GM12878 (cell line): ENCODE data around the gene TRPC3. TPM values are rescaled to one million over a fixed set of nuclear protein-coding genes. Genes with fewer than 3 reads are reported as not detected.

Experiments used
- ATF7 ChIP-seq: fragments of 450-650 bp; IDR thresholded peaks from 2 replicates; pipeline ENCODE4 v1.6.1; 2016; ENCODE audit warnings: low read depth, mild to moderate bottlenecking
- CBX5 ChIP-seq: sonication (generic); IDR thresholded peaks from 2 replicates; pipeline ENCODE4 v1.6.1; 2016; ENCODE audit warnings: low read depth, moderate library complexity, mild to moderate bottlenecking, inconsistent platforms
- CHD4 ChIP-seq: fragments of 200-600 bp; sonication (generic); IDR thresholded peaks from 2 replicates; pipeline ENCODE4 v1.6.1; 2016; ENCODE audit warnings: mild to moderate bottlenecking
- CTCF ChIP-seq, 3 experiments: IDR thresholded peaks in 2 of 3; conservative IDR thresholded peaks in 1 of 3; 2 replicates each; pipeline ENCODE4 v1.5.1; 2011; ENCODE audit warnings: low read depth in 3 of 3, low read length in 3 of 3, mild to moderate bottlenecking in 3 of 3, control low read depth in 2 of 3, moderate library complexity in 2 of 3, inconsistent platforms in 1 of 3, mixed read lengths in 1 of 3; ENCODE audit not compliant: control insufficient read depth in 2 of 3, insufficient read depth in 1 of 3; ENCODE audit errors: extremely low read depth in 1 of 3
- DPF2 ChIP-seq: fragments of 450-650 bp; IDR thresholded peaks from 2 replicates; pipeline ENCODE4 v1.6.1; 2017; ENCODE audit warnings: mild to moderate bottlenecking
- EP300 ChIP-seq, 2 experiments: fragments of 150-350 bp in 1 of 2; IDR thresholded peaks; 2 replicates each; pipeline ENCODE4 v1.6.1; 2011 to 2012; ENCODE audit warnings: low read depth in 2 of 2, low read length in 2 of 2, borderline replicate concordance in 1 of 2, improper control_type of control experiment in 1 of 2, inconsistent platforms in 1 of 2; ENCODE audit not compliant: control insufficient read depth in 1 of 2
- JUND ChIP-seq: IDR thresholded peaks from 2 replicates; pipeline ENCODE4 v1.6.1; 2012; ENCODE audit warnings: low read depth, mild to moderate bottlenecking, low read length, improper control_type of control experiment, moderate library complexity
- KDM1A ChIP-seq: fragments of 200-600 bp; sonication (generic); IDR thresholded peaks from 2 replicates; pipeline ENCODE4 v1.6.1; 2016; ENCODE audit warnings: borderline replicate concordance
- LARP7 ChIP-seq: fragments of 450-650 bp; IDR thresholded peaks from 2 replicates; pipeline ENCODE4 v1.6.1; 2017; ENCODE audit warnings: mild to moderate bottlenecking
- NFYB ChIP-seq: IDR thresholded peaks from 2 replicates; pipeline ENCODE4 v1.6.1; 2011; ENCODE audit warnings: low read depth, mild to moderate bottlenecking, low read length, improper control_type of control experiment, moderate library complexity; ENCODE audit not compliant: insufficient read depth
- NR2F1 ChIP-seq: fragments of 450-650 bp; conservative IDR thresholded peaks from 2 replicates; pipeline ENCODE4 v1.6.1; 2017; ENCODE audit warnings: mild to moderate bottlenecking
- PKNOX1 ChIP-seq: fragments of 450-650 bp; IDR thresholded peaks from 2 replicates; pipeline ENCODE4 v1.6.1; 2016; ENCODE audit warnings: mild to moderate bottlenecking
- PRDM15 ChIP-seq: fragments of 450-650 bp; formaldehyde crosslinking; IDR thresholded peaks from 2 replicates; pipeline ENCODE4 v1.4.0; 2020; ENCODE audit warnings: mild to moderate bottlenecking, moderate library complexity
- RAD21 ChIP-seq: IDR thresholded peaks from 2 replicates; pipeline ENCODE4 v1.6.1; 2011; ENCODE audit warnings: mild to moderate bottlenecking, low read depth, low read length, moderate library complexity; ENCODE audit not compliant: insufficient read depth
- RCOR1 ChIP-seq: conservative IDR thresholded peaks from 2 replicates; pipeline ENCODE4 v1.6.1; 2012; ENCODE audit warnings: low read depth, low read length, improper control_type of control experiment
- RELA ChIP-seq: fragments of 450-650 bp; IDR thresholded peaks from 2 replicates; pipeline ENCODE4 v1.8.0; 2014; ENCODE audit warnings: borderline replicate concordance; ENCODE audit not compliant: partially characterized antibody
- SMARCA5 ChIP-seq: fragments of 450-650 bp; IDR thresholded peaks from 2 replicates; pipeline ENCODE4 v1.6.1; 2017; ENCODE audit warnings: mild to moderate bottlenecking
- SUPT20H ChIP-seq: IDR thresholded peaks from 2 replicates; pipeline ENCODE4 v1.6.1; 2011; ENCODE audit warnings: low read depth, mild to moderate bottlenecking, low read length, moderate library complexity, borderline replicate concordance; ENCODE audit not compliant: control insufficient read depth
- TCF12 ChIP-seq: IDR thresholded peaks from 2 replicates; pipeline ENCODE4 v1.6.1; 2011; ENCODE audit warnings: low read depth, mild to moderate bottlenecking, low read length
- YY1 ChIP-seq: IDR thresholded peaks from 2 replicates; pipeline ENCODE4 v1.6.1; 2011; ENCODE audit warnings: low read depth, mild to moderate bottlenecking, low read length
- ZNF207 ChIP-seq: fragments of 450-650 bp; IDR thresholded peaks from 2 replicates; pipeline ENCODE4 v1.6.1; 2014; ENCODE audit warnings: antibody characterized with exemption, mild to moderate bottlenecking, borderline replicate concordance
- ZNF24 ChIP-seq: fragments of 450-650 bp; IDR thresholded peaks from 2 replicates; pipeline ENCODE4 v1.6.1; 2017; ENCODE audit warnings: antibody characterized with exemption, mild to moderate bottlenecking
- ZSCAN29 ChIP-seq: fragments of 450-650 bp; IDR thresholded peaks from 2 replicates; pipeline ENCODE4 v1.6.1; 2017; ENCODE audit warnings: mild to moderate bottlenecking, moderate library complexity
- polyA plus RNA-seq, 11 experiments: library from polyadenylated mRNA; depleted of rRNA in 4 of 11; unstranded in 6 of 11; stranded (reverse) in 5 of 11; fragments of >200 nt; fragmentation: Nextera tagmentation in 4 of 11; fragmentation: Illumina TruSeq in 1 of 11; extraction: Ambion mirVana in 4 of 11; extraction: Trizol in 1 of 11; gene quantifications; 1 replicate in 1 of 11; 2 replicates in 10 of 11; pipeline versions ENCODE4 v1.2.1 to v1.2.3, GENCODE V29; 2011 to 2016; ENCODE audit warnings: inconsistent platforms in 2 of 11, missing spikeins in 2 of 11, low read depth in 1 of 11
- total RNA-seq, 4 experiments: library from RNA; depleted of rRNA in 3 of 4; stranded (reverse); fragments of >200 nt in 3 of 4; fragmentation: Illumina TruSeq in 1 of 4; extraction: Trizol in 1 of 4; gene quantifications; 2 replicates each; pipeline versions ENCODE4 v1.2.1 to v1.2.3, GENCODE V29; 2013 to 2021

The TRPC3 gene
- total and polyA plus RNA-seq, 10 of the 15 experiments (the other 5 are each of a cell fraction or from before 2014, with no cell fraction given): not detected

GRCh38 chr4:121869841-121870822 lies 81.7 kb downstream of the TRPC3 start, which contains the start of gene BBS7 (continued):
- peak; percentile 76 for TF ChIP-seq PKNOX1
- peak; percentile 55; the same call in 1 of the 2 replicates for TF ChIP-seq DPF2
- peak; percentile 60; the same call in 1 of the 2 replicates for TF ChIP-seq NFYB
- no peak for TF ChIP-seq KDM1A
- TF ChIP-seq RAD21: no peak
- TF ChIP-seq CBX5: no peak
- TF ChIP-seq LARP7: no peak
- TF ChIP-seq ZSCAN29: no peak
- TF ChIP-seq YY1: no peak
- no peak for TF ChIP-seq CTCF (IDR thresholded peaks at IDR 0.05 in 2 of 3, conservative IDR thresholded peaks at IDR 0.05 in 1 of 3; ENCODE audit: control insufficient read depth in 2 of 3, extremely low read depth in 1 of 3, insufficient read depth in 1 of 3, low read depth in 3 of 3, low read length in 3 of 3)
- TF ChIP-seq RELA: peak; percentile 32
- TF ChIP-seq CHD4: no peak
- no peak for TF ChIP-seq ZNF207
- no peak for TF ChIP-seq SUPT20H
- no peak for TF ChIP-seq PRDM15 (CRISPR knock-in tag)
- TF ChIP-seq ATF7: peak; percentile 84
- TF ChIP-seq TCF12: no peak
- TF ChIP-seq NR2F1: 0 out of 2 replicates have a peak, but pooled peaks have one; percentile 18
- TF ChIP-seq EP300 (IDR thresholded peaks at IDR 0.05; ENCODE audit: borderline replicate concordance in 1 of 2, control insufficient read depth in 1 of 2, low read depth in 2 of 2, low read length in 2 of 2): no peak
- no peak for TF ChIP-seq RCOR1
- no peak for TF ChIP-seq JUND
- TF ChIP-seq SMARCA5: no peak
- no peak for TF ChIP-seq ZNF24
